C4-2B (cell line): ENCODE measurements around the gene COL13A1.

ENCODE experiments used
- ZFX ChIP-seq: fragments of 450-650 bp; IDR thresholded peaks from 2 replicates; pipeline ENCODE4 v1.6.1; 2017
- TF ChIP-seq, protein P1 (sequence below): fragments of 450-650 bp; conservative IDR thresholded peaks from 2 replicates; pipeline ENCODE4 v1.5.1; 2017; ENCODE audit warnings: mild to moderate bottlenecking

DNA sequence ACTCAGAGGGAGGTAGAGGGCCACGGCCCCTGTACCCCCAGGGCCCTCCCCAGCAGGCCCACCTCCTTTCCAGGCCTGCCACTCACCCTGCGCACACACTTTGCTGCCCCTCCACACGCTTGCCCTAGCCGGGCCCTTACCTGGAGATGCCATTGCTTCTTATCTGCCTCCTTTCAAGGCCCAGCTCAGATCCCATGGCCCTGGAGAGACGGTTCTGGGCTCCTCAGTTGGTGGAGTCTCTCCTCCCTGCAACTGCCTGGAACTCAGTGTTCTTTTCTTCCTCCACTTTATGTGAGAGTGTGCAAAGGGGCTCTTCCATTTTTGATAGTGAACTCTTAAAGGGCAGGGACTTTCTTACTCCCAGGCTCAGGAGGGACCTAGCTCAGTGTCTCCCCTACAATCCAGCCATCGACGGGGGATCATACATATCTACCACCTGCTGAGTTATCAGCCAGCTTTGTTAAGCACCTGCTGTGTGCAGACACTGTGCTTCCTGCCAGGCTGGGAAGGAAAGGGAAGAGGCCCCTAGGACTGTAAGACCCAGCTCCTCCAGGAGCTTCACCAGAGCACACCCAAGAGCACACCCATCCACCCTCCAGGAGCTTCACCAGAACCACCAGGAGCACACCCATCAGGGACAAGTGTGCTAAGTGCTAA lies 161.6 kb downstream of the COL13A1 start:
- TF ChIP-seq, protein P1, sequence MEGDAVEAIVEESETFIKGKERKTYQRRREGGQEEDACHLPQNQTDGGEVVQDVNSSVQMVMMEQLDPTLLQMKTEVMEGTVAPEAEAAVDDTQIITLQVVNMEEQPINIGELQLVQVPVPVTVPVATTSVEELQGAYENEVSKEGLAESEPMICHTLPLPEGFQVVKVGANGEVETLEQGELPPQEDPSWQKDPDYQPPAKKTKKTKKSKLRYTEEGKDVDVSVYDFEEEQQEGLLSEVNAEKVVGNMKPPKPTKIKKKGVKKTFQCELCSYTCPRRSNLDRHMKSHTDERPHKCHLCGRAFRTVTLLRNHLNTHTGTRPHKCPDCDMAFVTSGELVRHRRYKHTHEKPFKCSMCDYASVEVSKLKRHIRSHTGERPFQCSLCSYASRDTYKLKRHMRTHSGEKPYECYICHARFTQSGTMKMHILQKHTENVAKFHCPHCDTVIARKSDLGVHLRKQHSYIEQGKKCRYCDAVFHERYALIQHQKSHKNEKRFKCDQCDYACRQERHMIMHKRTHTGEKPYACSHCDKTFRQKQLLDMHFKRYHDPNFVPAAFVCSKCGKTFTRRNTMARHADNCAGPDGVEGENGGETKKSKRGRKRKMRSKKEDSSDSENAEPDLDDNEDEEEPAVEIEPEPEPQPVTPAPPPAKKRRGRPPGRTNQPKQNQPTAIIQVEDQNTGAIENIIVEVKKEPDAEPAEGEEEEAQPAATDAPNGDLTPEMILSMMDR, result no peak
- TF ChIP-seq ZFX, result no peak
